Measurements from ENCODE around the gene EPC1. TPM values are rescaled to one million over a fixed set of nuclear protein-coding genes. Genes with fewer than 3 reads are reported as not detected.
"Not testable (repeated sequence)": the region's sequence is repeated elsewhere in the genome, so short reads cannot be mapped to it uniquely, and the experiment has no call there.

The EPC1 gene
- total and polyA plus RNA-seq, 2 experiments from 2014 or later = 10.6 to 12.5 TPM

DNA sequence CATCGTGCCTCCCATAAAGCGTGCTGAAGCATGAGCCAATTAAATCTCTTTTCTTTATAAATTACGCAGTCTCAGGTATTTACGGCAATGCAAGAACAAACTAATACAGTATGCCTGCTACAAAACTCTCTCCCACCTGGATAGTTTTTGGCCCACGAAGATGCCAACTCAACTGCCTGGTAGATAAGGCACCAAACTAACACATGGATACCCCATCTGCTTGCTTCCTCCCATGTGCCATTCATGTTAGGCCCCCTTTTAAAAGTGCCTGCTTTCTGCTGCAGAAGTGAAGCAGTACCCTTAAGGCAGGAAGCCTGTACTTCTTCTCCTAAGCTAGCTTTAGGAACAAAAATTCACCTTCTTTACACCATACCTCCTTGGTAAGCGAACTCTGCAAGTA, 15.6 kb upstream of the EPC1 start:
- Histone ChIP-seq H3K9me3 (ENCODE audit: low read depth) (no peaks in the 10 kb centered on the region), H4K20me1 (ENCODE audit: insufficient read depth) (peaks cover 5% of the 10 kb centered on the region; the same call in 1 of the 2 replicates), H3K36me3 (ENCODE audit: low read depth) (no peaks in the 10 kb centered on the region), H3K4me3 (no peak overlapping the region), H3K4me2 (ENCODE audit: unreplicated experiment) (no peak overlapping the region), H3F3A (ENCODE audit: insufficient read depth) (no peaks in the 10 kb centered on the region), H3K9ac (no peak overlapping the region), H3K79me2 (ENCODE audit: insufficient read depth) (peaks cover 99% of the 10 kb centered on the region), H2AFZ (no peak overlapping the region), H3K9me2 (ENCODE audit: insufficient read depth) (no peaks in the 10 kb centered on the region), H3K27ac (no peak overlapping the region), H3K4me1 (ENCODE audit: insufficient read depth) (peaks cover 10% of the 10 kb centered on the region; the same call in 1 of the 2 replicates), H3K27me3 (replicated peaks; ENCODE audit: insufficient read depth) (no peaks in the 10 kb centered on the region)
- in situ Hi-C loops (cut with MboI) = no loop called here
- WGBS, 2 experiments (ENCODE audit: low coverage in 1 of 2, low lambda C conversion rate in 2 of 2, missing lambda C conversion rate in 2 of 2) = 98 to 99% methylated on average over 6 of the region's 6 CpGs
- DNase-seq = no peak
- TF ChIP-seq EZH2phosphoT487 (IDR thresholded peaks at IDR 0.05; ENCODE audit: insufficient read depth, low read depth) = no peak
- no peak for TF ChIP-seq EZH2 (IDR thresholded peaks at IDR 0.05; ENCODE audit: insufficient read depth, poor library complexity, severe bottlenecking)

DNA sequence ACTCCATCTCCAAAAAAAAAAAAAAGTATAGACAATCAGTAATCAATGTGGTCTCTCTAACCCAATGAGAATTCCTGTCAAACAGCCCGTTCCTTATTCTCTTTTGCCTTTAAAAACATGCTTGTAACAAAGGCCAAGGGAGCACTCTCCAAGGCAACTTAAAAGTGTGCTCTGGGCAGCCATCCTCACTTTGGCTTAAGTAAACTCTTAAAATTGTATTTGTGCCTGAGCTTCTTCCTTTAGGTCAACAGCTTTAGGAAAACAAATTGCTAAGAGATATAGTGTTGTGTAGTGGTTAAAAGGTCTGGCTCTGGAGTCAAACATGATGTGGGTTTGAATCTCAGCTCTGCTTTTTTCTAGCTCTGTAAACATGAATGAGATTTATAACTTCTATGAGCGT, 13.9 kb upstream of the EPC1 start:
- peaks cover 5% of the 10 kb centered on the region; the same call in 1 of the 2 replicates for H4K20me1 ChIP-seq (ENCODE audit: insufficient read depth)
- H3K4me3 ChIP-seq = no peak overlapping the region
- no peak overlapping the region for H3K9ac ChIP-seq
- no peaks in the 10 kb centered on the region for H3K36me3 ChIP-seq (ENCODE audit: low read depth)
- no peak overlapping the region for H2AFZ ChIP-seq
- H3K79me2 ChIP-seq (ENCODE audit: insufficient read depth) = peaks cover 100% of the 10 kb centered on the region
- H3K9me2 ChIP-seq (ENCODE audit: insufficient read depth) = no peaks in the 10 kb centered on the region
- TF ChIP-seq EZH2phosphoT487 (IDR thresholded peaks at IDR 0.05; ENCODE audit: insufficient read depth, low read depth) = no peak
- TF ChIP-seq EZH2 (IDR thresholded peaks at IDR 0.05; ENCODE audit: insufficient read depth, poor library complexity, severe bottlenecking) = no peak
- H3K4me1 ChIP-seq (ENCODE audit: insufficient read depth) = peaks cover 9% of the 10 kb centered on the region; the same call in 1 of the 2 replicates
- H3K9me3 ChIP-seq (ENCODE audit: low read depth) = no peaks in the 10 kb centered on the region
- no peak overlapping the region for H3K27ac ChIP-seq
- H3K27me3 ChIP-seq (replicated peaks; ENCODE audit: insufficient read depth) = no peaks in the 10 kb centered on the region
- 57 to 58% methylated on average over 2 of the region's 2 CpGs for WGBS, 2 experiments (ENCODE audit: low coverage in 1 of 2, low lambda C conversion rate in 2 of 2, missing lambda C conversion rate in 2 of 2)
- no peaks in the 10 kb centered on the region for H3F3A ChIP-seq (ENCODE audit: insufficient read depth)
- in situ Hi-C loops (cut with MboI) = no loop called here
- no peak overlapping the region for H3K4me2 ChIP-seq (ENCODE audit: unreplicated experiment)
- DNase-seq = no peak

DNA sequence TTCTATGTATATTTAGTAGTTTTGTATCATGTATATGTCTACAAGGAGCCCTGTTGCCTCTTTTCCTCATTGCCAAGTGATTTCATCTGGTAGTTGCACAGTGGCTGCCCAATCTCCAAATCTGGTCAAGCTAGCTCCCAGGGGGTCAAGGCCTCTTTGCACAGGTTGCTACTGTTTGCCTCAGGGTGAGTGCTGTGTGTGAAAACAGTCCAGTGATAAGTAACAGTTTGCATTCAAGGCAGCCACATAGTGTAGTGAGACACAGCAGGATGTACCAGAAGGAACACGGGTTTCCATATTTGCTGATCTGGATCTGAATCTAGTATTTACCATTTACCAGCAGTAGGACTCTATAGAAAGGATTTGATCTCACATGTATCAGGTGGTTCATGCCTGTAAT, 13.3 kb upstream of the EPC1 start:
- no peak for TF ChIP-seq EZH2 (IDR thresholded peaks at IDR 0.05; ENCODE audit: insufficient read depth, poor library complexity, severe bottlenecking)
- no peak for TF ChIP-seq EZH2phosphoT487 (IDR thresholded peaks at IDR 0.05; ENCODE audit: insufficient read depth, low read depth)
- 95 to 100% methylated on average over 1 of the region's 1 CpG for WGBS, 2 experiments (ENCODE audit: low coverage in 1 of 2, low lambda C conversion rate in 2 of 2, missing lambda C conversion rate in 2 of 2)

DNA sequence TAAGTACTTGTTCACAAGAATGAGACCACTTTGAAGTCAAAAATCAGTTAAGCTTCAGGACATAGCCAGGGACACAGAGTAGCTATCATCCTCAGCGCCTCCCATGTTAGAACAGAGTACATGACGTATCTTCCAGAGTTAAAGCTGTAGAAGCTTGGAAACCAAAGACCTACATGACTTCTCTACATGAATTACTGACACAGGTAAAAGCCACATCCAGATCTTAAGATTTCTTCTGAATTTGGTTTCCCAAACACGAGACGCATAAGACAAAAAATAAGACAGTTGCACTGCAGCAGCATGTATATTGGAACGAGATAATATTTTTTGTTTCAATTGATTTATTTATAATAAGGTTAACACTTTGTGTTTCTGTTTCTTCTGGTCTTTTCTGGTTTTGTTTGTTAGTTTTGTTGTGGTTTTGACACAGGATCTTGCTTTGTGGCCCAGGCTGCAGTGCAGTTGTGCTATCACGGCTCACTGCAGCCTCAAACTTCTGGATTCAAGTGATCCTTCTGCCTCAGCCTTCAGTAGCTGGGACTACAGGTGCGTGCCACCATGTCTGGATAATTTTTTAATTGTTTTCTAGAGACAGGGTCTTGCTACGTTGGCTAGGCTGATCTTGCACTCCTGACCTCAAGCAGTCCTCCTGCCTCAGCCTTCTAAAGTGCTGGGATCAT, 10.2 kb upstream of the EPC1 start:
- Histone ChIP-seq H3K27ac (no peak overlapping the region), H3K4me2 (ENCODE audit: unreplicated experiment) (no peak overlapping the region), H3F3A (ENCODE audit: insufficient read depth) (no peaks in the 10 kb centered on the region), H3K27me3 (replicated peaks; ENCODE audit: insufficient read depth) (no peaks in the 10 kb centered on the region), H3K9me2 (ENCODE audit: insufficient read depth) (no peaks in the 10 kb centered on the region), H2AFZ (no peak overlapping the region), H4K20me1 (ENCODE audit: insufficient read depth) (peaks cover 13% of the 10 kb centered on the region), H3K4me1 (ENCODE audit: insufficient read depth) (peaks cover 9% of the 10 kb centered on the region; the same call in 1 of the 2 replicates), H3K4me3 (no peak overlapping the region), H3K9ac (no peak overlapping the region), H3K79me2 (ENCODE audit: insufficient read depth) (peaks cover 100% of the 10 kb centered on the region), H3K9me3 (ENCODE audit: low read depth) (no peaks in the 10 kb centered on the region), H3K36me3 (ENCODE audit: low read depth) (no peaks in the 10 kb centered on the region)
- in situ Hi-C loops (cut with MboI) = no loop called here
- WGBS, 2 experiments (ENCODE audit: low coverage in 1 of 2, low lambda C conversion rate in 2 of 2, missing lambda C conversion rate in 2 of 2) = 90% methylated on average over 8 of the region's 8 CpGs
- TF ChIP-seq EZH2 (IDR thresholded peaks at IDR 0.05; ENCODE audit: insufficient read depth, poor library complexity, severe bottlenecking) = no peak
- TF ChIP-seq EZH2phosphoT487 (IDR thresholded peaks at IDR 0.05; ENCODE audit: insufficient read depth, low read depth) = no peak
- DNase-seq = no peak

More for the DNA sequence above, 13.3 kb upstream of the EPC1 start:
- H3K4me1 ChIP-seq (ENCODE audit: insufficient read depth) = peaks cover 9% of the 10 kb centered on the region; the same call in 1 of the 2 replicates
- no peaks in the 10 kb centered on the region for H3K9me2 ChIP-seq (ENCODE audit: insufficient read depth)
- H4K20me1 ChIP-seq (ENCODE audit: insufficient read depth) = peaks cover 5% of the 10 kb centered on the region; the same call in 1 of the 2 replicates
- H3K27me3 ChIP-seq (replicated peaks; ENCODE audit: insufficient read depth) = no peaks in the 10 kb centered on the region
- no peaks in the 10 kb centered on the region for H3K36me3 ChIP-seq (ENCODE audit: low read depth)
- no peak for DNase-seq
- in situ Hi-C loops (cut with MboI) = no loop called here
- no peak overlapping the region for H3K4me2 ChIP-seq (ENCODE audit: unreplicated experiment)
- no peaks in the 10 kb centered on the region for H3K9me3 ChIP-seq (ENCODE audit: low read depth)
- no peak overlapping the region for H3K27ac ChIP-seq
- H3K9ac ChIP-seq = no peak overlapping the region
- H3K79me2 ChIP-seq (ENCODE audit: insufficient read depth) = peaks cover 100% of the 10 kb centered on the region
- H3K4me3 ChIP-seq = no peak overlapping the region
- H3F3A ChIP-seq (ENCODE audit: insufficient read depth) = no peaks in the 10 kb centered on the region
- H2AFZ ChIP-seq = no peak overlapping the region

DNA sequence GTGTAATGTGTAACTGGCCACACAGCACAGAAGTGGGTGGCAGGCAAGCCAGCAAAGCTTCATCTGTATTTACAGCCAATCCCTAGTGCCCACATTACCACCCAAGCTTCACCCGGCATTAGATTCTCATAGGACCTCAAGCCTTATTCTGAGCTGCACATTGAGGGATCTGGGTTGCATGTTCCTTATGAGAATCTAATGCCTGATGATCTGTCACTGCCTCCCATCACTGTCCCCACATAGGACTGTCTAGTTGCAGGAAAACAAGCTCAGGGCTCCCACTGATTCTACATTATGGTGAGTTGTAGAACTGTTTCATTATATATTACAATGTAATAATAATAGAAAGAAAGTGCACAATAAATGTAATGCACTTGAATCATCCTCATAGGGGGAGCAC, 7.7 kb upstream of the EPC1 start:
- in situ Hi-C loops (cut with MboI); H3K27me3 ChIP-seq (replicated peaks; ENCODE audit: insufficient read depth); H3K36me3 ChIP-seq (ENCODE audit: low read depth); H3K4me1 ChIP-seq (ENCODE audit: insufficient read depth); H3K4me3 ChIP-seq; H3F3A ChIP-seq (ENCODE audit: insufficient read depth); H3K27ac ChIP-seq; H4K20me1 ChIP-seq (ENCODE audit: insufficient read depth); H3K9ac ChIP-seq; H3K9me2 ChIP-seq (ENCODE audit: insufficient read depth); H3K9me3 ChIP-seq (ENCODE audit: low read depth); H3K4me2 ChIP-seq (ENCODE audit: unreplicated experiment); DNase-seq; H2AFZ ChIP-seq: not testable (repeated sequence)
- WGBS, 2 experiments (ENCODE audit: low coverage in 1 of 2, low lambda C conversion rate in 2 of 2, missing lambda C conversion rate in 2 of 2) = 92 to 100% methylated on average over 1 of the region's 1 CpG
- peaks cover 100% of the 10 kb centered on the region for H3K79me2 ChIP-seq (ENCODE audit: insufficient read depth)

Data from GM23248 (cell line).